CD4-positive, alpha-beta T cell treated with Interleukin-15 for 1 hour (primary cell): ENCODE measurements around the gene ETF1.

Source experiments
- DNase-seq: peaks from one replicate; pipeline ENCODE4 v3.0.0-alpha.2; 2020

Gene ETF1

GRCh38 chr5:138459311-138459933 is 83.6 kb downstream of the ETF1 start:
- DNase-seq, result peak; percentile 83

- DNase-seq, result no peak
Observed at GRCh38 chr5:138458856-138459255, 84.2 kb downstream of the ETF1 start.

GRCh38 chr5:138458384-138458783 is 84.7 kb downstream of the ETF1 start:
- no peak for DNase-seq

GRCh38 chr5:138457531-138458275 is 85.3 kb downstream of the ETF1 start:
- no peak for DNase-seq
